DOHH2 (cell line): ENCODE data around the gene GLI3.

Experiments
- EZH2phosphoT487 ChIP-seq: fragments of 200-600 bp; sonication (generic); IDR thresholded peaks from 2 replicates; pipeline ENCODE4 v1.6.1; 2017; ENCODE audit warnings: borderline replicate concordance, mild to moderate bottlenecking, antibody characterized with exemption, low read length, moderate library complexity, mixed read lengths
- TF ChIP-seq, protein P1 (sequence below): fragments of 200-600 bp; sonication (generic); IDR thresholded peaks from one replicate; pipeline ENCODE4 v1.5.1; 2014; ENCODE audit warnings: antibody characterized with exemption, mild to moderate bottlenecking, low read depth, low read length; ENCODE audit not compliant: poor library complexity, severe bottlenecking

DNA sequence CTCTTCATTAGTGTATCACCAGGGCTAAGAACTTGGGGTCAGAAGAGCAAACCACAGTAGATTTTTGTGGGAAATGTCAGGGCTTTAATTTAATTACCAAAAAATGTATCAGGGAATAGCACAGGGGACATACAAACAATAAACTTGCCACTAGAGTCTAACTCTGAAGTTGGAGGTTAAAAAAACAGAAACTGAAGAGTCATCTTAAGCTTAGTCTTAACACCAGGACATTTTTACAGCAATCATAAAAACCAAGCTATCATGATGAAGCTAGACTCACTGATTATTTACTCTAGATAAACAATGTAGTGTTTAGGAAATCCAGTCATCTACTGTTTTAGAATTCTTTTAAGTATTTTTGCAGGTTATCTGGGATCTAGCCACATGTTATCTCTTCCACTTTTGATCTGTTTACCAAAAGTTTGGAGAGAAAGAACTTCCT lies 48.4 kb upstream of the GLI3 start:
- TF ChIP-seq, protein P1, sequence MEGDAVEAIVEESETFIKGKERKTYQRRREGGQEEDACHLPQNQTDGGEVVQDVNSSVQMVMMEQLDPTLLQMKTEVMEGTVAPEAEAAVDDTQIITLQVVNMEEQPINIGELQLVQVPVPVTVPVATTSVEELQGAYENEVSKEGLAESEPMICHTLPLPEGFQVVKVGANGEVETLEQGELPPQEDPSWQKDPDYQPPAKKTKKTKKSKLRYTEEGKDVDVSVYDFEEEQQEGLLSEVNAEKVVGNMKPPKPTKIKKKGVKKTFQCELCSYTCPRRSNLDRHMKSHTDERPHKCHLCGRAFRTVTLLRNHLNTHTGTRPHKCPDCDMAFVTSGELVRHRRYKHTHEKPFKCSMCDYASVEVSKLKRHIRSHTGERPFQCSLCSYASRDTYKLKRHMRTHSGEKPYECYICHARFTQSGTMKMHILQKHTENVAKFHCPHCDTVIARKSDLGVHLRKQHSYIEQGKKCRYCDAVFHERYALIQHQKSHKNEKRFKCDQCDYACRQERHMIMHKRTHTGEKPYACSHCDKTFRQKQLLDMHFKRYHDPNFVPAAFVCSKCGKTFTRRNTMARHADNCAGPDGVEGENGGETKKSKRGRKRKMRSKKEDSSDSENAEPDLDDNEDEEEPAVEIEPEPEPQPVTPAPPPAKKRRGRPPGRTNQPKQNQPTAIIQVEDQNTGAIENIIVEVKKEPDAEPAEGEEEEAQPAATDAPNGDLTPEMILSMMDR, result no peak
- no peak for TF ChIP-seq EZH2phosphoT487
